Left forelimb (tissue), 1 donor: ENCODE data around the gene NEAT1.

Source experiments
- DNase-seq: peaks from one replicate; pipeline ENCODE4 v3.0.0-alpha.2; 2018; ENCODE audit warnings: low spot score

Gene NEAT1

GRCh38 chr11:65433657-65434056, 11.1 kb downstream of the NEAT1 start:
- DNase-seq = no peak

GRCh38 chr11:65434057-65434666, 11.6 kb downstream of the NEAT1 start:
- DNase-seq = no peak

- no peak for DNase-seq
Observed at GRCh38 chr11:65434667-65435410, 12.2 kb downstream of the NEAT1 start.

- DNase-seq = no peak
Observed at GRCh38 chr11:65435411-65435931, 12.9 kb downstream of the NEAT1 start.

GRCh38 chr11:65435981-65436411, 13.4 kb downstream of the NEAT1 start:
- DNase-seq = no peak

GRCh38 chr11:65436412-65437032, 13.9 kb downstream of the NEAT1 start:
- no peak for DNase-seq

- DNase-seq = no peak
Observed at GRCh38 chr11:65437436-65438227, 15.0 kb downstream of the NEAT1 start.

- no peak for DNase-seq
Observed at GRCh38 chr11:65438257-65439151, 15.9 kb downstream of the NEAT1 start.

GRCh38 chr11:65439331-65440181, 17.0 kb downstream of the NEAT1 start:
- no peak for DNase-seq

GRCh38 chr11:65440831-65441499, 18.4 kb downstream of the NEAT1 start:
- no peak for DNase-seq

- no peak for DNase-seq
Observed at GRCh38 chr11:65442842-65443331, 20.3 kb downstream of the NEAT1 start.

GRCh38 chr11:65444314-65445051, 21.9 kb downstream of the NEAT1 start:
- no peak for DNase-seq

GRCh38 chr11:65445101-65445603, 22.6 kb downstream of the NEAT1 start:
- no peak for DNase-seq

GRCh38 chr11:65445604-65446445, 23.2 kb downstream of the NEAT1 start:
- DNase-seq = no peak

- DNase-seq = no peak
Observed at GRCh38 chr11:65446446-65447277, 24.1 kb downstream of the NEAT1 start.

GRCh38 chr11:65448074-65448417, 25.4 kb downstream of the NEAT1 start:
- no peak for DNase-seq
